HG02938 (cell line): Measurements from ENCODE around the gene KPTN.
"Not testable (repeated sequence)": the region's sequence is repeated elsewhere in the genome, so short reads cannot be mapped to it uniquely, and the experiment has no call there.

Experiments used
- ATAC-seq: cut with Tn5 transposase; IDR thresholded peaks from one replicate; pipeline ENCODE4 v1.9.1; 2021; ENCODE audit warnings: mild to moderate bottlenecking, moderate library complexity; ENCODE audit not compliant: unreplicated experiment

The KPTN gene

GRCh38 chr19:47492571-47493377 lies 8.8 kb upstream of the KPTN start:
- ATAC-seq, result no peak

GRCh38 chr19:47492137-47492533 lies 8.1 kb upstream of the KPTN start:
- ATAC-seq, result no peak

- no peak for ATAC-seq
Observed at GRCh38 chr19:47491358-47492136, 7.5 kb upstream of the KPTN start.

- ATAC-seq, result no peak
Observed at GRCh38 chr19:47490847-47491246, 6.8 kb upstream of the KPTN start.

GRCh38 chr19:47490031-47490430 lies 6.0 kb upstream of the KPTN start:
- no peak for ATAC-seq

GRCh38 chr19:47489072-47489914 lies 5.3 kb upstream of the KPTN start:
- no peak for ATAC-seq

GRCh38 chr19:47487551-47488515 lies 3.8 kb upstream of the KPTN start:
- no peak for ATAC-seq

- no peak for ATAC-seq
Observed at GRCh38 chr19:47486900-47487299, 2.9 kb upstream of the KPTN start.

GRCh38 chr19:47486220-47486619 lies 2.2 kb upstream of the KPTN start:
- not testable (repeated sequence) for ATAC-seq

- no peak for ATAC-seq
Observed at GRCh38 chr19:47485210-47485609, 1.2 kb upstream of the KPTN start.

- no peak for ATAC-seq
Observed at GRCh38 chr19:47483200-47483599, 819 bp downstream of the KPTN start.

- no peak for ATAC-seq
Observed at GRCh38 chr19:47481460-47482052, 2.5 kb downstream of the KPTN start.

- ATAC-seq, result no peak
Observed at GRCh38 chr19:47480658-47481057, 3.4 kb downstream of the KPTN start.

GRCh38 chr19:47479701-47480503 lies 4.1 kb downstream of the KPTN start:
- no peak for ATAC-seq

GRCh38 chr19:47476438-47476972 lies 7.5 kb downstream of the KPTN start:
- no peak for ATAC-seq

GRCh38 chr19:47475465-47475864 lies 8.6 kb downstream of the KPTN start:
- ATAC-seq, result no peak

- ATAC-seq, result no peak
Observed at GRCh38 chr19:47473336-47473735, 10.7 kb downstream of the KPTN start.

GRCh38 chr19:47471733-47472457 lies 12.1 kb downstream of the KPTN start, which contains the start of gene SLC8A2:
TSS of gene SLC8A2 (minus strand) at chr19:47471893. CDS start at chr19:47466403, 5,490 bp downstream.
- no peak for ATAC-seq
